GM19023 (cell line): ENCODE measurements around the gene TRIL.

ENCODE experiments used
- ATAC-seq: cut with Tn5 transposase; IDR thresholded peaks from one replicate; pipeline ENCODE4 v1.9.1; 2021; ENCODE audit warnings: mild to moderate bottlenecking, moderate library complexity; ENCODE audit not compliant: unreplicated experiment

TRIL gene, protein sequence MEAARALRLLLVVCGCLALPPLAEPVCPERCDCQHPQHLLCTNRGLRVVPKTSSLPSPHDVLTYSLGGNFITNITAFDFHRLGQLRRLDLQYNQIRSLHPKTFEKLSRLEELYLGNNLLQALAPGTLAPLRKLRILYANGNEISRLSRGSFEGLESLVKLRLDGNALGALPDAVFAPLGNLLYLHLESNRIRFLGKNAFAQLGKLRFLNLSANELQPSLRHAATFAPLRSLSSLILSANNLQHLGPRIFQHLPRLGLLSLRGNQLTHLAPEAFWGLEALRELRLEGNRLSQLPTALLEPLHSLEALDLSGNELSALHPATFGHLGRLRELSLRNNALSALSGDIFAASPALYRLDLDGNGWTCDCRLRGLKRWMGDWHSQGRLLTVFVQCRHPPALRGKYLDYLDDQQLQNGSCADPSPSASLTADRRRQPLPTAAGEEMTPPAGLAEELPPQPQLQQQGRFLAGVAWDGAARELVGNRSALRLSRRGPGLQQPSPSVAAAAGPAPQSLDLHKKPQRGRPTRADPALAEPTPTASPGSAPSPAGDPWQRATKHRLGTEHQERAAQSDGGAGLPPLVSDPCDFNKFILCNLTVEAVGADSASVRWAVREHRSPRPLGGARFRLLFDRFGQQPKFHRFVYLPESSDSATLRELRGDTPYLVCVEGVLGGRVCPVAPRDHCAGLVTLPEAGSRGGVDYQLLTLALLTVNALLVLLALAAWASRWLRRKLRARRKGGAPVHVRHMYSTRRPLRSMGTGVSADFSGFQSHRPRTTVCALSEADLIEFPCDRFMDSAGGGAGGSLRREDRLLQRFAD

DNA sequence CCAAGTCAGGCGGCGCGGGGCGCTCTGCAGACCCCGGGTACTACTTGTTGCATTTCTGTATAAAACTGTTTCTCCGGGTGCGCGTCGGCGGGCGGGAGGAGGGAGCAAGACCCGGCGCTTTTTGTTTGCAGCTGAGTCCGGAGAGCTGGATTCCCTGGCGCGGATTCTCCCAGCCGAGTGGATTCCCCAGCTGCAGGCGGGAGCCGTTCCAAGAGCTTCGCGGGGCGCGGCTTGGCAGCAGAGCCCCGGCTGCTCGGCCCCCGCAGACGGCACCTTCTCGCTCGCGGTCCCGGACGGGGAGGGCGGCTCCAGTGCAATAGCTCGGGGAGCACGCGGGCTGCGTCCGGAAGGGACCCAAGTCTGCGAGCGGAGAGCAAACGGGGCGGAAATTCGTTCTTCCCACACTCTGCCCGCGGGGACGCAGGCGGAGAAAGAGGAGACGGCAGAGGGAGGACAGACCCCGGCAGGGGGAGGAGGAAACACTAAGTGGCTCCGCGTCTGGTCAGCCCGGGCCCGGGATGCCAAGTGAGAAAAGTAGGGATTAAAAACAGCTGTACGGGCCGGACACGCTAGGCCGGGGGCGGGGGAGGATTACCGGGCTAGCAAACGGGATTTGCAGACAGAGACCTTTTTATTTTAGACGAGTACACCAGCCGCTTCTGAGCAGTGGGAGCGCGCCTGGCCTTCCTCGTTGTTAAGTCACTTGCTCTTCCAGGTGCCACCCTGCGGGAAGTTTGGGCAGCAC is at the start of gene TRIL:
TRIL (minus strand) TSS at position 96 of the 745 bp plus-strand sequence. CDS start 284 bp downstream, outside the sequence.
- no peak for ATAC-seq

- no peak for ATAC-seq
Observed at GRCh38 chr7:29007127-29007526, 49.0 kb upstream of the TRIL start.

- ATAC-seq: no peak
Observed at GRCh38 chr7:29005829-29006228, 47.7 kb upstream of the TRIL start.

DNA sequence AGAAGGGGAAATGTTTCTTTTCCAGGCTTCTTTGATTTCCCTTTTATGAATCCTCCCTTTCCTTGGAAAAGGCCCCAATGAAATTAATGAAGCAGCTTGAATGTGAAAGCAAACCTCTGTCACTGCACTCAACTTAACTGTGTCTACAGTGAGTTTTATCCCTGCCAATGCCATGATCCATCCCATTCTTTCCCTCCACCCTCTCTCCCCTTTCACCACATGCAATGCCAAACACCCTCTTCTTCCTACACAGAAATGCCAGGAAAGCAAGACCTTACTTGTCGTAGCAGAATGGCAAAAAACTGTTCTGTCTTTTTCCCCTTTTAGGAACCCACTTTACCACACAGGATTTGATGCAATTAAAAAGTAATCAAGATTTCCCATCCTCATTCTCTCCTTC is 47.3 kb upstream of the TRIL start:
- no peak for ATAC-seq

GRCh38 chr7:29003703-29004102 is 45.6 kb upstream of the TRIL start:
- ATAC-seq: no peak

GRCh38 chr7:29000717-29001076 is 42.6 kb upstream of the TRIL start:
- ATAC-seq: no peak

- no peak for ATAC-seq
Observed at GRCh38 chr7:28999895-29000716, 42.0 kb upstream of the TRIL start.

GRCh38 chr7:28999427-28999826 is 41.3 kb upstream of the TRIL start:
- ATAC-seq: no peak

DNA sequence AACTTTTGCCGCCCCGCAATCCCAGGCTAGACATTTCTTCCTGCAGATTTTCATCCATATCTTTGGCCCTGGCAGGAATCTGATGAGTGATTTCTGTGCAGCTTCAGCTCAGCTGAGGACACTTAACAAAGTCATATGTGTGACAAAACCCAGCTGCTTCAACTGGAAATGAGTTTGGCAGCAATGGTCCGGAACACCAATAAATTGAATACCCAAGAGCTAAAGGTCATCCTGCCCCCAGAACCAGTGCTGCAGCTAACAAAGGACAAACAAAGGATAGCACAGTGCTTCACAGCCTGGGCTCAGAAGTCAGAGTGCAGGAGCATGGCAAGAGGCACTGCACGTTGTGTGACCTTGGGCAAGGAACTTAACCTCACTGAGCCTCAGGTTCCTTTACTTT is 40.0 kb upstream of the TRIL start:
- ATAC-seq: no peak

DNA sequence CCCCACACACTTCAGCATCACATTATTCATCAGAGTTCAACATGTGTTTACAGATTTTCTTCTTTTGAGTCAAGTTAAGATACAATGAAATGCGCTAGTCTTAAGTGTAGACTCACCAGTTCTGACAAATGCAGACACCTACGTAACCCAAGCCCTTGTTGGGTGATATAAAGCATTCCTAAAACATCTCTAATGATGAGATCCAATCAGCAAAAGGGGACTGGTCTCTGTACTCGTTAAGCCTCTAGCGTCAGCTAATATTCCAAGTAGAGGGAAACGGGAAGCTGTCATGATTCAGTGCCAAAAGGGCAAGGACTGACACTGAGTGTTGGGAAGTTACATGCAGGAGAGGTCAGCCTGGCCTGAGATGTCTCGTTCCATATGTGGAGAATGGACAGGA is 38.7 kb upstream of the TRIL start:
- no peak for ATAC-seq

DNA sequence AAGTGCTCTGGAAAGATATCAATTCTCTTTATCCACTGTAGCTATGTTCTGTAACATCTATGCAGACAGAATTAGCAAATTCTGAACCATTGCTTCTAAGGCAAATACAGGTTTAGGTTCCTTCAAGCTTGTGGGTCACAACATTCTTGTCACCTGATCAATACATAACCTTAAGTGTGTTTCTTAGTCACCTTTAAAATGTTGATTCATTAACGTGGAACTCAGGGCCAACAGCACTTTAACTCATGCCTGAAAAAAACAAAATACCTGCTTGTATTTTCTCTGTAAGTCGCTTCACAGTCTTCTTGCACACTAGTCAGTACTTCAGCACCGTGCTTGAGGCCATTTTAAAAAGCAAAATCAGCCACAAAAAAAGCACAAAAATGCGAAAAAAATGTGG is 35.2 kb upstream of the TRIL start:
- no peak for ATAC-seq

DNA sequence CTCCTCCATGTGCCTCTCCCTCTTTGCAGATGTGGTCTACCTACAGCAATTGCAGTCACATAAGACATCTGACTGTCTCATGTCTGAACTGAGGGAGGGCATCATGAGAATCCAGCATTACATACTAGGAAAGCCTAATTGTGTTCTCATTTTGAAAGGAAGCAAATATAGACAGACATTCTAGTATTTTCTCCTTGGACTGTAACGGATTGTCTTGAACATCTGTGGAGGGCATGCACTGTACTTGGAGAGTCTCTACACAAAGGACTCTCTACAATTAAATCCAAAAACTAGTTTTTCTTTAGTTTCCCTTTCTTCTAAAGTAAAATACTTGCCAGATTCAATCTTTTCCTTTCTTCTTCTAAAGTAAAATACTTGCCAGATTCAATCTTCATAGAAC is 34.7 kb upstream of the TRIL start:
- ATAC-seq: no peak

DNA sequence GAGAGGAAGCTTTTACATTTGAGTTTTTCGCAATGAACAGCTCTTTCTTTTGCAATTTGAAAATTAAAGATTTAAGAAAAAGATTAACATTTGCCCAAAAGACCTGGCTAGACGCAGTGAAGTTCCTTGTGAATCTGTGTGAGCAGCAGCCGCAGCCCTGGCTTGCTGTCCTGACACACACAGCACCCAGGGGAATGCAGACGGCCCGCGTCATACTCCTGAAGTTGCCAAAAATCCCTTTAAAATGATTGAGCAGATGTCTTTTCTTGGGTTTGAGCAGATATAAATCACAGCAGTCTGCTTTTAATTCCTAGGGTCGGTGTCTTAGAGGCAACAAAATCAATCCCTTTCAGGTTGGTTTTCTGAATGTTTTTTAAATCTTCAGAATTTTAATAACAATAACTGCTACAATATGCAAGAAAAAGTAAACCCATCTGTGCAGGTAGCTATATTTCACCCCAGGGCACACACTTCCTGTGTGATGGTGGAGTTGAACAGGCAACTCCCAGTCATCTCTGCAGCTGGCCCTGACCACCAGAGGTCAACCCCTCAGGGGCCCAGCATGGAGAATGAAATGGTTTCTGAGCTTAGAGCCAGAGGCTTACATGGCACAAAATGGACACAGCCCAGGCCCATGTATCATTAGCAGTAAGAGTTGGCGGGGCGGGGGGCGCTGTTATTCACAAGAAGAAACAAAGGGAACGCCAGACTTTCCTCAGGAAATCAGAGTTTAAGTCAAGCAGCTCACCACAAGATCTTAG is 32.2 kb upstream of the TRIL start:
- no peak for ATAC-seq

- ATAC-seq: no peak
Observed at GRCh38 chr7:28989211-28989980, 31.3 kb upstream of the TRIL start.

GRCh38 chr7:28988810-28989209 is 30.7 kb upstream of the TRIL start:
- ATAC-seq: no peak

DNA sequence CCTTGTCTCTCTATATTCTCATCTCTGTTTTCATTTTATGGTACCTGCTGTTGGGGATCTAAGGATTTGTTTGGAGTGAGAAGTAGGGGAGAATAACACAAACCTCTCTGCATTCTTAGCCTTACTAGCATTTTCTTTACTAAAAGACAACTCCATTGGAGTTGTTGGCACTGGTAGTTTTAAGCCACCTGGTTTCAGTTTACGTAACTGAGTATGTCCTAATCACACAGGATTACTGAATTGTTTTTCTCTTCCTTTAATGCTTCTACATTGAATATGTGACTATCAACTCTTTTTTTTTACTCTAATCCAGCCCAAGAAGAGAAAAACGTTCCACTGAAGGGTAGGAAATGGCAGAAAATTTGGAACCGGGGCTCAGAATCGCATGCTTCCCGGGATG is 30.0 kb upstream of the TRIL start:
- ATAC-seq: no peak

GRCh38 chr7:28986765-28987110 is 28.6 kb upstream of the TRIL start:
- no peak for ATAC-seq

- no peak for ATAC-seq
Observed at GRCh38 chr7:28986028-28986764, 28.1 kb upstream of the TRIL start.

DNA sequence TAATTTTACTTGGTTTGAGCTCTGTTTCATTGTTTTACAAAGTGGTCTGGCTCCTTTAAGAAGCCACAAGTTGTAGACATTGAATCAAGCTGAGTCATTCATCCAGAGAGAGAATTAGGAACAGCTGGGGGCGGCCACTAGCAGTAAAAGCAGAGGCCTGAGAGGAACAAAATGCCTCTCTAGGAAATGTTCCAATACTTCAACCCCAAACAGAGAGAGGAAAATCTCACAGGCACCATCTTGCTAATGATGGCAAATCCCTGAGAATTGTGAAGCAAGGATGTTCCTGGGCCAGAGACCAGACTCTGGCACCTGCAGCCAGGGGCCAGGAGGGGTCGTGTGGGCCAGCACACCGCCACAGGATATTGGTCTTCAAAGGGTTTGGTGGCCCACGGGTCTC is 26.5 kb upstream of the TRIL start:
- ATAC-seq: no peak
